Hypothalamus (tissue), 51 donors: Measurements from ENCODE around the gene LRRTM2.
A peak's percentile ranks its signal among the peaks of the same experiment; 100 is the strongest.

ENCODE experiments used
- DNase-seq, 51 donors: peaks; one replicate each; lab custom pipeline; 2025; lab: John Stamatoyannopoulos, UW

Gene LRRTM2

GRCh38 chr5:138884554-138884953 lies 9.4 kb upstream of the LRRTM2 start:
- DNase-seq: no peak

- DNase-seq: no peak
Measured at GRCh38 chr5:138884094-138884493, 9.0 kb upstream of the LRRTM2 start.

- DNase-seq: no peak
Measured at GRCh38 chr5:138883211-138883610, 8.1 kb upstream of the LRRTM2 start.

GRCh38 chr5:138878437-138879235 lies 3.5 kb upstream of the LRRTM2 start:
- DNase-seq: no peak

DNA sequence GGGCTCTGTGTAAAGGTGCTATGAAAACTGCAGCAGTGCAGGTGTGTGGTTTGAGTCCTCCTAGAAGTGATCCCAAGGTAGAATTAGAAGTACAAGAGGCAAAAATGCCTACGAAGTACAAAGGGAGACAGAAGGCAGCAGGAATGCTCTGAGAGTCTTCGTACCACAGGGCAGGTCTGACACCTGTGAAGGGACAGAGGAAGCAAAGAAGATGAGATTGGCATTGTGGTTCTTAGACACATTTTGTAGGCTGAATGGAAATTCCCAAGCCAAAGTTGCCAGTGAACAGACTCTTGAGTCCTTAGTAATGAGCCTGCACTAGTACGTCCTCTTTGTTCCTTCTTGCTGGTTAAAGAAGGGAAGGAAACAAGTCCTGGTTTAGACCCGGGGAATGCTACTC lies 1.7 kb upstream of the LRRTM2 start:
- DNase-seq: no peak

DNA sequence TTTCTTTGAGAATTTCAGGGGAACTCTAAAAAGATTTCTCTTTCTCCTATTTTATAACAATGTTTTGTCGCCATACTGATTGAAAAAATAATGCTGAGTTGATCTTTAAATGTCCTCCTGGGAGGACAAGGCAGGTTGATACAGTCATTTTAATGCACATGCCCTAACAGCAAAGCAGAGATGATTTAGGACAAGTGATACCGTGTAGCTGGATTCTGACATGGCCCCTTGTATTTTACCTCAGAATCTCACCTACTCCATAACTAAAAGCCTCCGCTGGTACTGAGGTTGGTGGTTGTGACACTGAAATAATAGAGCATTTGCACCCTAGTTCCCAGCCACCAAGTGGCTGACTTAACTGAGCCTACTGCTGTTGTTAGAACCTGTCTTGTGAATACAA lies 811 bp upstream of the LRRTM2 start:
- peak in 3 of 51 donors; percentile 3 to 44 (median 16) for DNase-seq

DNA sequence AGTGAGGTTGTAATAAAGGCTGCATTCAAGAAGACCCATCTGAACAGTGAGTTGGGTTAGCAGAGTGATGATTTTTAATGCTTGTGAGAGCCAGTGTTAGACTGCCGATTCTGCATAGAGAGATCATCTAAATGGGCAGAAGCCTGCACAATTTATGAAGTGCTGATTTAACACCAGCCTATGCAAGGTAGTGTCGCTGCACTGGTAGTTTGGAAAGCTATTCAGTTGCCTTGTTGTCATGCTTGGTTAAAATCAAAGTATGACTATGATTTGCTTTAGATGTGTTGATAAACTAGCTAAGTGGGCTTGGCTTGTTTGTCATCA lies 379 bp upstream of the LRRTM2 start:
- DNase-seq: peak in 3 of 51 donors; percentile 40 to 73 (median 56)

DNA sequence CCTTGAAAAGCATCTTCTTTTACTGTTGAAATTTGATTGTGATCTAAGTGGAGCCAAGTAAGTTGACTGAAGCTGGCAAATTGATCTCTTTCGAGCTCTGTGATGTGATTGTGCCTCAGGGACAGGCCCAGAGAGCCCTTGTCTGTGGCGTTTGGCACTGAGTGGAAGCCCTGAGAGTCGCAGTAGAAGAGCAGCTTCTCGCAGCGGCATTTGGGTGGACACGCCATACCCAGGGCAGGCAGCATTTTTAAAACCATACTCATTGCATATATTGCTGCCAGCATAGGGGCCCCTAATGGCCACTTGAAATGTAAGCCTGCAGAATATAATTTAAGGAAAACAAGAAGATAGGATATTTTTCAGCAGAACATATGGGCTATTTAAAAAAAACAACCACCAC lies 894 bp downstream of the LRRTM2 start:
- DNase-seq: peak in 31 of 51 donors; percentile 10 to 78 (median 41)

GRCh38 chr5:138873466-138874221 lies 1.5 kb downstream of the LRRTM2 start:
- peak in 11 of 51 donors; percentile 7 to 78 (median 21) for DNase-seq

GRCh38 chr5:138872841-138873465 lies 2.2 kb downstream of the LRRTM2 start:
- DNase-seq: peak in 4 of 51 donors; percentile 13 to 67 (median 50)

DNA sequence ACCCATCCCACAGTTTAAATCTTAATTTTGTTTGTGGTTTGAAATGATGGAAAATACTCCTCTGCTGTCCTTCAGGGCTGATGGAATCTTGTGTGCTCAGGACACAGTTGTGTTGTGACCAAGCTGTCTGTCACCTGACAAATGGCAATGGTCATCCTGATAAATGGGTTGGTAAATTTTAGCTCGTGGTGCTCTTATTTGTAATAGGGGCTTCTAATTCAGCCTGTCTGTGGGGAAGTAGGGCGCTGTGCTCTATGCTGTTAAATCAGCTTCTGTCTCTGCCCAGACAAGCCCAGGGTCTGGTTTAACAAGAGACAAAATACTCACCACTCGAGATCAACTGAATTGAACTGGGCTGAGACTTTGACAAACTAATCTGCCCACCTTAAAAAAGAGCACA lies 4.5 kb downstream of the LRRTM2 start:
- peak in 8 of 51 donors; percentile 6 to 54 (median 22) for DNase-seq

DNA sequence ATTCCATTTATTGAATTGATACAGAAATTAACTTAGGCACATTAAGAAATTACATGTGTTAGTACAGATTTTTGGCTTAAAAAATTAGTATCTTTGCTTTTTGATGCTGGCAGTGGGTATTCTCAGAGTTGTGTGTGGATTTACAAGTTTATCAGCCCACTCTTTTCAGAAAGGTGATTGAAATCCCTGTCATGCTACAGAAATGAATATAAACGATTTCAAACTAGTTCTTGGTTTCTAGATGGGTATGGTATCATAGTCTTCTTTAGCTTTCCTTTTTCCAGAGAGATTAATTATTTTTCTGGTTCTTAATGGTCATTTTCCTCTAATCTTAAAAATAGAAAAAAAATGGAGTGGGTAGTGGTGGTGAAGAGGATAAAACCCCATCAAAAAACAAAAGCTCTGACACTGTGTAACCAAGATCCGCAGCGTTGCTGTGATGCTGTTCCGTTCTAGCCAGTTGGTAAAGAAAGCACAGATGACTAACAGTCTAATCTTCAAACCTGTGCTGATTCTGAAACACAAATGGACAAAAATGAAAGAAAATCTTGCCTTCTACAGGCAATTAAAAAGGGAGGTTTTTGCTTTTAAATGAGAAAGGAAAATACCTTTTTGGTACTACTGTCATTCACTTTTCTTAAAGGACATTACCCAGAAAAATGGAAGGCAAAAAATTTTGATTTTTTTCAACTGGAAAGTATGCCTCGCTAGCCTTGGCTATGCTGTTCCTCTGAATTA lies 5.2 kb downstream of the LRRTM2 start:
- DNase-seq: peak in 2 of 51 donors; percentile 8 to 64

GRCh38 chr5:138869038-138869437 lies 6.1 kb downstream of the LRRTM2 start:
- DNase-seq: peak in 1 of 51 donors; percentile 5

GRCh38 chr5:138867011-138867410 lies 8.1 kb downstream of the LRRTM2 start:
- DNase-seq: no peak

DNA sequence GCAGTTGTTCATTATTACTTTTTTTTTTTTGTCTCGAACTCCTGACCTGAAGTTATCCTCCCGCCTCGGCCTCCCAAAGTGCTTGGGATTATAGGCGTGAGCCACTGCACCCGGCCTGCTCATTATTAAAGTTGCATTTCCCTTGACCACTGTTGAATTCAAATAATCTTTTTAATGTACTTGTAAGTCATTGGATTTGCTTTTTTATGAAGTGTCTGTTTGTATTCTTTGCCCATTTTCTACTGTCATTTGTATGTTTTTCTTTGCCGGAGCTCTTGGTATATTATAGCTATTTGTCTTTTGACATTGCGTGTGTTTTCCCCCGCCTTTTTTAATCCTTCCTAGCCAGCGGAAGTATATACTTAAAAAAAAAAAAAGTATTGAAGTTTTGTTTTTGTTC lies 22.0 kb downstream of the LRRTM2 start:
- no peak for DNase-seq

DNA sequence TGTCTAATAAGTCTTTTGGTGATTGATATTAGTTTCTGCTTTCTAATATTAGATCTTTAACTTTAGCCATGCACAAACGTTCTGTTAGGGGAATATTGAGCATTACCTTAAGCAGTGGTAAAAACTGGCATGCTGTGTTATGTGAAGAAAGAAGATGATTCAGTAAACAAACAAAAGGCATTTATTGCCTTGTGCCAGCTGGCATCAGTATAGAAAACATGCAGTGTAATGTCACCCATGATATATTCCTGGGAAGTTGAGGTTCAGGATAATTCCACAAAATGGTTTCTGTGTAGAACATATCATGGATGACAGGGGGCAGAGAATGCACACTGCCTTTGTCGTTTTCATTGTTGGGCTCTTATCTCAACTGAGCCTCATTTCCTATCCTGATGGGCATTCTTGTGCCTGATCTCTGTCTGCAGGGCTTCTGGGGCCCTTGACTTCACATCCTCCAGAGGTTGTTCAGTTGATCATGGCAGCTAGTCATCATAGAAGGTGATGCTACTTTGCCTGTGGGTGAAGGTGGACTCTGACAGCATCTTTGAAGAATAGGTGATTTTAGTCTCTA lies 24.2 kb downstream of the LRRTM2 start:
- DNase-seq: no peak

GRCh38 chr5:138849882-138850281 lies 25.3 kb downstream of the LRRTM2 start:
- DNase-seq: no peak

- no peak for DNase-seq
Measured at GRCh38 chr5:138849439-138849838, 25.7 kb downstream of the LRRTM2 start.

DNA sequence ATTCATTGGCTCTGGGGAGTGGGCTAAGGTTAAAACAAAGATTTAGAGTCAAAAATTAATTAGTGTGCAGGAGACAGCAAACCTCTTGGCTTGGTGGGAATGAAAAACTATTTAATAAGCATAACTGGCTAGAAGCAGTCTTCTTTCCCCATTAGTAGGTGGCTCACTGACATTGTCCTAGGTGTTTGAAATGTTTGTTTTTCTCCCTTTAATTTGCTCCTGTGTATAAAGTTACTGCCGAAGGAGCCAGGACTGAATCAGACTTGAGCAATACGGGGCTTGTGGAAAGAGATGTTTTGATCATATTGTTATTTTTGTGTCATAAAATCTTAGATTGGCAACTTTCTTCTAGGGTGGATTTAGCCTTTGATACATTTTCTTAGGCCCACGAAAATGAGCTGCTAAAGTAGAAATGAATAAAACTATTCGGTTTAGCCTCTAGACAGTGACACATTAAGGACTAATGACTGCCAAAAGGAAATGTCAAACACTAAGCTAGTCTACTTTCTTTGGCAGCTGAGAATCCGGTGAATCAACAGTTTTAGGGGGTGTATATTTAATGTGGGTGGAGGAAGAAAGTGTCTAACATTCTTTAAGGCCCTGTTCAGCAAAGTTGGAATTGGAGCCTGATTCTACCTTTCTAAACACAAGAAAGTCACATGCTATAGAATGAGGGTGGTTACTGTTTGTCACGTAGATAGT lies 30.2 kb downstream of the LRRTM2 start:
- DNase-seq: no peak

DNA sequence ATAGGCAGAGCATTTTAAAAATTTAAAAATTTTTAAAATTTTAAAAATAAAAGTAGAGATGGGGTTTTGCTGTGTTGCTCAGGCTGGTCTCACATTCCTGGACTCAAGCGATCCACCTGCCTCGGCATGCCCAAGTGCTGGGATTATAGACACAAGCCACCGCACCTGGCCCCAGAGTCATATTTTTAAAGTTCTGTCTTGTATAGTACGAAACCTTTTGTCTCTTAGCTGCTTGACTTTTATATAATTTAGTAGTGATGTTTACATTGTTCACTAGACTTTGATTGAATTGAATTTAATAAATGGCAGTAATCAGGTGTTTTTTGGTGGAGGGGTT lies 31.0 kb downstream of the LRRTM2 start:
- no peak for DNase-seq
